H1 (cell line): ENCODE data around the gene ADGRG1. TPM values are rescaled to one million over a fixed set of nuclear protein-coding genes. Genes with fewer than 3 reads are reported as not detected.

ENCODE experiments used
- CTCF ChIA-PET: fragments of 300-600 bp; sonication (Branson Sonifier 250); formaldehyde crosslinking; loops from one replicate; lab custom pipeline; 2021; ENCODE audit not compliant: partially characterized antibody; lab: Charles Lee
- POLR2A ChIA-PET: fragments of 300-600 bp; sonication (Branson Sonifier 250); formaldehyde crosslinking; loops from one replicate; lab custom pipeline; 2021; ENCODE audit warnings: inconsistent platforms; ENCODE audit not compliant: partially characterized antibody; lab: Charles Lee
- DNase-seq, 2 experiments: peaks; one replicate each; pipeline versions ENCODE4 v3.0.0 to v3.0.0-alpha.2; 2010 to 2022; ENCODE audit warnings: low spot score in 2 of 2, low read depth in 1 of 2, mixed read lengths in 1 of 2
- FAIRE-seq: peaks from 2 replicates; lab custom pipeline; 2011; peaks lifted over from hg19 to GRCh38; lab: Jason Lieb, UNC
- H2AFZ ChIP-seq: 2 replicates; pipeline ENCODE4 v1.8.1; 2012; ENCODE audit warnings: low read length, inconsistent platforms
- H2AK5ac ChIP-seq: 2 replicates; pipeline ENCODE4 v1.6.1; 2013; ENCODE audit warnings: low read depth, low read length
- H2BK120ac ChIP-seq: replicated peaks from 2 replicates; pipeline ENCODE3; 2013; ENCODE audit warnings: low read depth, low read length, inconsistent platforms
- H2BK12ac ChIP-seq: 2 replicates; pipeline ENCODE4 v1.6.1; 2013; ENCODE audit warnings: low read depth, low read length
- H2BK15ac ChIP-seq: 2 replicates; pipeline ENCODE4 v1.6.1; 2013; ENCODE audit warnings: low read length
- H2BK20ac ChIP-seq: 2 replicates; pipeline ENCODE4 v1.6.1; 2013; ENCODE audit warnings: low read length
- H2BK5ac ChIP-seq: 2 replicates; pipeline ENCODE4 v1.6.1; 2013; ENCODE audit warnings: low read depth, low read length
- H3K14ac ChIP-seq: 2 replicates; pipeline ENCODE4 v1.6.1; 2013; ENCODE audit warnings: inconsistent platforms; ENCODE audit not compliant: insufficient read length
- H3K18ac ChIP-seq: 2 replicates; pipeline ENCODE4 v1.6.1; 2013; ENCODE audit warnings: low read length; ENCODE audit errors: extremely low read depth
- H3K23ac ChIP-seq: 2 replicates; pipeline ENCODE4 v1.6.1; 2013; ENCODE audit warnings: inconsistent platforms; ENCODE audit not compliant: insufficient read length
- H3K23me2 ChIP-seq: 2 replicates; pipeline ENCODE4 v1.6.1; 2013; ENCODE audit warnings: low read depth, low read length
- H3K27ac ChIP-seq: 2 replicates; pipeline ENCODE4 v1.6.1; 2011; ENCODE audit warnings: low read depth, low read length, inconsistent platforms
- H3K27me3 ChIP-seq, 4 experiments: replicated peaks in 1 of 4; 1 replicate in 1 of 4; 2 replicates in 3 of 4; pipeline versions ENCODE4 v1.6.1 to v1.8.1; 2011 to 2013; ENCODE audit warnings: low read length in 3 of 4, mild to moderate bottlenecking in 3 of 4, inconsistent platforms in 2 of 4, mixed read lengths in 2 of 4, moderate library complexity in 1 of 4; ENCODE audit not compliant: control insufficient read depth in 3 of 4, insufficient read depth in 3 of 4; ENCODE audit errors: extremely low read depth in 1 of 4
- H3K36me3 ChIP-seq, 4 experiments: 2 replicates each; pipeline versions ENCODE4 v1.6.1 to v1.8.1; 2011 to 2013; ENCODE audit warnings: mild to moderate bottlenecking in 4 of 4, low read length in 3 of 4, moderate library complexity in 2 of 4, control low read depth in 1 of 4, inconsistent platforms in 1 of 4; ENCODE audit not compliant: insufficient read depth in 4 of 4, control insufficient read depth in 2 of 4
- H3K4ac ChIP-seq: replicated peaks from 2 replicates; pipeline ENCODE3; 2013; ENCODE audit warnings: low read length, low read depth, mixed read lengths, inconsistent platforms; ENCODE audit not compliant: insufficient read length
- H3K4me1 ChIP-seq, 4 experiments: replicated peaks in 1 of 4; 1 replicate in 1 of 4; 2 replicates in 3 of 4; pipeline versions ENCODE4 v1.6.1 to v1.8.1; 2011 to 2013; ENCODE audit warnings: low read length in 3 of 4, inconsistent platforms in 2 of 4, mixed read lengths in 1 of 4; ENCODE audit not compliant: insufficient read depth in 4 of 4, control insufficient read depth in 3 of 4
- H3K4me2 ChIP-seq, 2 experiments: 2 replicates each; pipeline versions ENCODE4 v1.6.1 to v1.8.1; 2011 to 2013; ENCODE audit warnings: low read depth in 2 of 2, low read length in 2 of 2, control low read depth in 1 of 2, inconsistent platforms in 1 of 2, mild to moderate bottlenecking in 1 of 2; ENCODE audit not compliant: insufficient read depth in 1 of 2
- H3K4me3 ChIP-seq, 4 experiments: fragments of 200-600, 300-600 bp in 1 of 4; sonication (generic), shearing (Covaris generic), sonication (Bioruptor Twin) in 1 of 4; 2 replicates each; pipeline versions ENCODE4 v1.5.1 to v1.8.1; 2011 to 2016; ENCODE audit warnings: low read length in 4 of 4, low read depth in 3 of 4, control low read depth in 2 of 4, inconsistent platforms in 2 of 4, mild to moderate bottlenecking in 2 of 4, mixed read lengths in 1 of 4, moderate library complexity in 1 of 4; ENCODE audit not compliant: insufficient read depth in 2 of 4; ENCODE audit errors: extremely low read depth in 1 of 4
- H3K56ac ChIP-seq: replicated peaks from 2 replicates; pipeline ENCODE3; 2013; ENCODE audit warnings: low read depth, mild to moderate bottlenecking, mixed read lengths, low read length, inconsistent platforms; ENCODE audit not compliant: insufficient read length
- H3K79me1 ChIP-seq: 2 replicates; pipeline ENCODE4 v1.6.1; 2013; ENCODE audit warnings: low read depth, low read length, control low read depth
- H3K79me2 ChIP-seq, 2 experiments: 2 replicates each; pipeline versions ENCODE4 v1.6.1 to v1.8.1; 2012 to 2013; ENCODE audit warnings: low read length in 2 of 2, mild to moderate bottlenecking in 2 of 2, inconsistent platforms in 1 of 2; ENCODE audit not compliant: insufficient read depth in 2 of 2, control insufficient read depth in 1 of 2
- H3K9ac ChIP-seq, 4 experiments: replicated peaks in 1 of 4; 1 replicate in 1 of 4; 2 replicates in 3 of 4; pipeline versions ENCODE4 v1.6.1 to v1.8.1; 2011 to 2013; ENCODE audit warnings: low read depth in 3 of 4, low read length in 3 of 4, control low read depth in 2 of 4, mild to moderate bottlenecking in 2 of 4, moderate library complexity in 2 of 4, inconsistent platforms in 1 of 4; ENCODE audit errors: extremely low read depth in 1 of 4
- H3K9me3 ChIP-seq, 2 experiments: 2 replicates each; pipeline versions ENCODE4 v1.6.1 to v1.8.1; 2012 to 2013; ENCODE audit warnings: mild to moderate bottlenecking in 2 of 2, moderate library complexity in 2 of 2, control low read depth in 1 of 2, inconsistent platforms in 1 of 2, low read depth in 1 of 2, low read length in 1 of 2, mixed read lengths in 1 of 2; ENCODE audit not compliant: insufficient read depth in 2 of 2
- H4K20me1 ChIP-seq, 2 experiments: replicated peaks in 1 of 2; 2 replicates each; pipeline versions ENCODE3 to v1.8.1; 2011 to 2013; ENCODE audit warnings: inconsistent platforms in 2 of 2, low read length in 2 of 2, mild to moderate bottlenecking in 1 of 2; ENCODE audit not compliant: insufficient read depth in 2 of 2, control insufficient read depth in 1 of 2
- H4K5ac ChIP-seq: 2 replicates; pipeline ENCODE4 v1.6.1; 2013; ENCODE audit warnings: low read length, low read depth, mixed read lengths, inconsistent platforms; ENCODE audit not compliant: insufficient read length
- H4K8ac ChIP-seq: 2 replicates; pipeline ENCODE4 v1.8.0; 2013; ENCODE audit warnings: mild to moderate bottlenecking, moderate library complexity, low read length, inconsistent platforms; ENCODE audit not compliant: insufficient read depth; ENCODE audit errors: extremely low read depth
- H4K91ac ChIP-seq: replicated peaks from 2 replicates; pipeline ENCODE3; 2013; ENCODE audit warnings: low read length, mixed read lengths, inconsistent platforms; ENCODE audit not compliant: insufficient read length
- CTCF ChIP-seq, 3 experiments: IDR thresholded peaks; 1 replicate in 2 of 3; 2 replicates in 1 of 3; pipeline versions ENCODE4 v1.5.1 to v1.6.1; 2011; ENCODE audit warnings: low read length in 3 of 3, mild to moderate bottlenecking in 3 of 3, inconsistent platforms in 2 of 3, low read depth in 1 of 3, moderate library complexity in 1 of 3; ENCODE audit not compliant: insufficient read depth in 1 of 3; ENCODE audit errors: control extremely low read depth in 1 of 3
- KDM5A ChIP-seq: fragments of 200-600 bp; IDR thresholded peaks from 2 replicates; pipeline ENCODE4 v1.7.1; 2012; ENCODE audit warnings: mild to moderate bottlenecking, low read length, inconsistent platforms, mixed read lengths
- POLR2AphosphoS5 ChIP-seq: IDR thresholded peaks from 2 replicates; pipeline ENCODE4 v1.6.1; 2011; ENCODE audit warnings: low read depth, low read length
- TBP ChIP-seq: IDR thresholded peaks from 2 replicates; pipeline ENCODE4 v1.6.1; 2011; ENCODE audit warnings: low read depth, low read length, improper control_type of control experiment
- WGBS, 2 experiments: shearing (Covaris generic) in 1 of 2; methylation state at CpG; one replicate each; pipeline versions ENCODE4 v1.1.6 to v1.1.7; 2013 to 2015; ENCODE audit warnings: low lambda C conversion rate in 2 of 2, mixed read lengths in 2 of 2, inconsistent platforms in 1 of 2, low coverage in 1 of 2, missing lambda C conversion rate in 1 of 2; ENCODE audit not compliant: insufficient replicate concordance in 2 of 2, insufficient coverage in 1 of 2, insufficient read length in 1 of 2; ENCODE audit errors: extremely low coverage in 1 of 2, missing lambda C conversion rate in 1 of 2; 5-methylcytosine and 5-hydroxymethylcytosine counted together
- polyA plus RNA-seq, 7 experiments: library from polyadenylated mRNA; depleted of rRNA in 3 of 7; stranded (reverse) in 5 of 7; unstranded in 2 of 7; fragments of >200 nt in 5 of 7; fragments of 200-250 nt in 2 of 7; gene quantifications; 1 replicate in 5 of 7; 2 replicates in 1 of 7; 4 replicates in 1 of 7; pipeline versions ENCODE4 v1.2.1 to v1.2.3, GENCODE V29; 2011 to 2013; ENCODE audit warnings: missing spikeins in 2 of 7, mixed read lengths in 2 of 7
- total RNA-seq: library from RNA; stranded (reverse); fragmentation: NEBNext Ultra II Directional; extraction: Animal tissue kit (Norgen Biotek cat#: 25700); gene quantifications from 2 replicates; pipeline ENCODE4 v1.2.1, GENCODE V29; 2021

ADGRG1 gene
- total and polyA plus RNA-seq, 2 of the 8 experiments (the other 6 are each of a cell fraction or from before 2014, with no cell fraction given): 1.3 to 2.6 TPM

- no peaks in the 10 kb centered on the region for H3K27me3 ChIP-seq
- H3K9ac ChIP-seq: no peak overlapping the region
- H3K79me2 ChIP-seq: no peaks in the 10 kb centered on the region
- H2BK20ac ChIP-seq: no peak overlapping the region
- peaks cover 0 to 10% (median 5%) of the 10 kb centered on the region in 4 experiments; a peak in 4 of 7 replicates for H3K4me1 ChIP-seq
- no peak overlapping the region for H4K91ac ChIP-seq
- H2BK12ac ChIP-seq: no peak overlapping the region
- H4K8ac ChIP-seq: no peak overlapping the region; the same call in 1 of the 2 replicates
- ChIA-PET POLR2A (interaction anchor here (1.2 to 3.3 kb wide), 2 partner anchors 9 to 114 kb away, joined by 3 to 19 read pairs; no protein-coding TSS in a partner anchor), CTCF (interaction anchor here (0.7 to 1.4 kb wide), 6 partner anchors 13 to 74 kb away, joined by 3 to 6 read pairs (median 4); partner anchors contain the start of gene ADGRG3)
- H3K36me3 ChIP-seq: no peaks in the 10 kb centered on the region
- H2BK15ac ChIP-seq: no peak overlapping the region
- DNase-seq (no peak), FAIRE-seq (no peak)
- H3K23me2 ChIP-seq: no peaks in the 10 kb centered on the region
- H3K4ac ChIP-seq: no peak overlapping the region
- H3K18ac ChIP-seq: no peak overlapping the region
- 82% methylated on average over 16 of the region's 18 CpGs; no CpG with 5 or more reads in 1 of the 2 experiments for WGBS, 2 experiments
- no peak overlapping the region for H3K14ac ChIP-seq
- H3K4me3 ChIP-seq: no peak overlapping the region
- H2BK5ac ChIP-seq: no peak overlapping the region
- H4K5ac ChIP-seq: no peak overlapping the region
- H2BK120ac ChIP-seq: no peak overlapping the region
- no peaks in the 10 kb centered on the region for H3K9me3 ChIP-seq
- H2AK5ac ChIP-seq: no peak overlapping the region
- H3K4me2 ChIP-seq: no peak overlapping the region
- H2AFZ ChIP-seq: no peak overlapping the region
- no peak overlapping the region for H3K27ac ChIP-seq
- H3K23ac ChIP-seq: no peak overlapping the region
- no peaks in the 10 kb centered on the region for H4K20me1 ChIP-seq
- no peak overlapping the region for H3K56ac ChIP-seq
- H3K79me1 ChIP-seq: no peaks in the 10 kb centered on the region
- TF ChIP-seq CTCF (IDR thresholded peaks at IDR 0.05; ENCODE audit: control extremely low read depth in 1 of 3, insufficient read depth in 1 of 3, low read depth in 1 of 3, low read length in 3 of 3) (no peak), KDM5A (no peak), POLR2AphosphoS5 (no peak), TBP (no peak)
Observed at GRCh38 chr16:57683636-57684545, 55.5 kb downstream of the ADGRG1 start.
